ENCODE measurements around the gene SYS1. TPM values are rescaled to one million over a fixed set of nuclear protein-coding genes. Genes with fewer than 3 reads are reported as not detected.
A peak's percentile ranks its signal among the peaks of the same experiment; 100 is the strongest.

The SYS1 gene
- total RNA-seq, 1 experiment from 2014 or later, result 73.6 TPM

- DNase-seq (ENCODE audit: low spot score), result peak; percentile 92
Measured at GRCh38 chr20:45415822-45416637, 53.1 kb downstream of the SYS1 start, which contains the start of gene PIGT. TSS of gene PIGT (plus strand) at chr20:45416141. CDS start at chr20:45416157, 16 bp downstream.

- DNase-seq (ENCODE audit: low spot score), result no peak
Measured at GRCh38 chr20:45416917-45417316, 54.0 kb downstream of the SYS1 start.

Other genes starting within 250 kb of the SYS1 start
- not detected in 2 replicates for gene WFDC5, start 248.0 kb upstream of the SYS1 start, total RNA-seq (2014; rRNA removed; shearing (Covaris generic))
- not detected in 2 replicates for gene WFDC12, start 238.7 kb upstream of the SYS1 start, total RNA-seq (2014; rRNA removed; shearing (Covaris generic))
- 2.0 and 6.6 TPM in 2 replicates for gene PI3, start 188.3 kb upstream of the SYS1 start, total RNA-seq (2014; rRNA removed; shearing (Covaris generic))
- not detected in 2 replicates for gene SEMG1, start 156.1 kb upstream of the SYS1 start, total RNA-seq (2014; rRNA removed; shearing (Covaris generic))
- not detected in 2 replicates for gene SEMG2, start 141.8 kb upstream of the SYS1 start, total RNA-seq (2014; rRNA removed; shearing (Covaris generic))
- gene SLPI, start 108.6 kb upstream of the SYS1 start, total RNA-seq (2014; rRNA removed; shearing (Covaris generic)), result 9.1 and 13.5 TPM in 2 replicates
- gene RBPJL, start 56.3 kb upstream of the SYS1 start, total RNA-seq (2014; rRNA removed; shearing (Covaris generic)), result not detected in 2 replicates
- 0.13 and 0.46 TPM in 2 replicates for gene MATN4, start 54.9 kb upstream of the SYS1 start, total RNA-seq (2014; rRNA removed; shearing (Covaris generic))
- gene SDC4, start 14.7 kb upstream of the SYS1 start, total RNA-seq (2014; rRNA removed; shearing (Covaris generic)), result 79.1 and 90.1 TPM in 2 replicates
- 0.23 and 1.6 TPM in 2 replicates for gene TP53TG5, start 15.2 kb downstream of the SYS1 start, total RNA-seq (2014; rRNA removed; shearing (Covaris generic))
- 66.6 and 84.8 TPM in 2 replicates for gene DBNDD2, start 45.1 kb downstream of the SYS1 start, total RNA-seq (2014; rRNA removed; shearing (Covaris generic))
- gene PIGT, start 53.0 kb downstream of the SYS1 start, total RNA-seq (2014; rRNA removed; shearing (Covaris generic)), result 164 and 165 TPM in 2 replicates
- gene WFDC2, start 106.6 kb downstream of the SYS1 start, total RNA-seq (2014; rRNA removed; shearing (Covaris generic)), result 17.7 and 21.9 TPM in 2 replicates
- gene SPINT3, start 152.5 kb downstream of the SYS1 start, total RNA-seq (2014; rRNA removed; shearing (Covaris generic)), result not detected in 2 replicates
- not detected in 2 replicates for gene WFDC6, start 176.3 kb downstream of the SYS1 start, total RNA-seq (2014; rRNA removed; shearing (Covaris generic))
- gene EPPIN, start 184.2 kb downstream of the SYS1 start, total RNA-seq (2014; rRNA removed; shearing (Covaris generic)), result not detected in 2 replicates
- not detected in 2 replicates for gene WFDC8, start 216.1 kb downstream of the SYS1 start, total RNA-seq (2014; rRNA removed; shearing (Covaris generic))

Data from HT-29 (cell line).